AG04449 (cell line): ENCODE measurements around the gene DNAAF1.

ENCODE experiments used
- CTCF ChIA-PET: fragments of 350-600 bp; formaldehyde crosslinking; extraction: SDS; loops from one replicate; lab custom pipeline; 2021; ENCODE audit warnings: antibody characterized with exemption; lab: Yijun Ruan, JAX
- POLR2A ChIA-PET: fragments of 400-600, 350-600 bp; formaldehyde crosslinking; extraction: SDS; loops from one replicate; lab custom pipeline; 2020; ENCODE audit warnings: antibody characterized with exemption, inconsistent platforms; lab: Yijun Ruan, JAX
- DNase-seq: peaks from one replicate; pipeline ENCODE4 v3.0.0-alpha.2; 2010; ENCODE audit warnings: low read depth, low spot score
- H3K4me3 ChIP-seq: 2 replicates; pipeline ENCODE4 v1.5.1; 2011; ENCODE audit warnings: low read depth, mild to moderate bottlenecking, control low read depth, low read length
- CTCF ChIP-seq: IDR thresholded peaks from one replicate; pipeline ENCODE4 v1.5.1; 2011; ENCODE audit warnings: mild to moderate bottlenecking, moderate library complexity, low read length, control low read depth, inconsistent platforms; ENCODE audit not compliant: insufficient read depth; ENCODE audit errors: missing control alignments

The DNAAF1 gene

GRCh38 chr16:84119368-84119767, 25.7 kb upstream of the DNAAF1 start:
- H3K4me3 ChIP-seq: no peak overlapping the region
- CTCF ChIA-PET: interaction anchor here (2.2 to 5.1 kb wide), 2 partner anchors 57 to 68 kb away, joined by 5 to 19 read pairs; partner anchors contain the start of gene TAF1C
- TF ChIP-seq CTCF: no peak
- DNase-seq: no peak
- POLR2A ChIA-PET: no interaction called here

- POLR2A ChIA-PET: no interaction called here
- CTCF ChIA-PET: interaction anchor here (1.5 to 2.2 kb wide), 2 partner anchors 35 to 56 kb away, joined by 3 to 5 read pairs; no protein-coding TSS in a partner anchor
- TF ChIP-seq CTCF: no peak
- no peak overlapping the region for H3K4me3 ChIP-seq
- DNase-seq: no peak
Measured at GRCh38 chr16:84120023-84120422, 25.1 kb upstream of the DNAAF1 start.

- no peak for DNase-seq
- H3K4me3 ChIP-seq: no peak overlapping the region
- POLR2A ChIA-PET: no interaction called here
- no peak for TF ChIP-seq CTCF
- CTCF ChIA-PET: interaction anchor here (0.6 to 2.2 kb wide), 3 partner anchors 10 to 55 kb away, joined by 3 to 5 read pairs (median 3); no protein-coding TSS in a partner anchor
Measured at GRCh38 chr16:84121007-84121406, 24.1 kb upstream of the DNAAF1 start.

GRCh38 chr16:84124257-84125073, 20.6 kb upstream of the DNAAF1 start:
- DNase-seq: no peak
- no peak overlapping the region for H3K4me3 ChIP-seq
- POLR2A ChIA-PET: no interaction called here
- no peak for TF ChIP-seq CTCF
- CTCF ChIA-PET: no interaction called here

DNA sequence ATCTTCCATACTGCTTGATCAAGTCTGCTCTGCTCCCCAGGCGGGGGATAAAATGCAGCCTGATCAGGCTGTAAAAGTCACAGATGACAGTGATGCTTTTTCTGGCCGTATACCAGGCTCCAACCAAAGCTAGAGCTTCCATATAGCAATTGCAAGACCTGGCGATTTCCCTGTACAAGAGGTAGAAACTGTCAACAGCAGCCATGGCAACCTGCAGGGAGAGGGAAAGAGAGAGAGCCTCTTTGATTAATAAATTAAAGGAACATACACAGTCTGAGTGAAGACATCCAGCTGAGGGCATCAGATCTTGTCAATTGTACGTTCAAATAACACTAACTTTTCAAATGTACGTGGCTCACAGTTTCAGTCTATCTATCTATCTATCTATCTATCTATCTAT, 14.0 kb upstream of the DNAAF1 start:
- no peak overlapping the region for H3K4me3 ChIP-seq
- no peak for DNase-seq
- POLR2A ChIA-PET: no interaction called here
- CTCF ChIA-PET: interaction anchor here (1.4 to 3.1 kb wide), 4 partner anchors 9 to 67 kb away, joined by 3 to 13 read pairs (median 6); partner anchors contain the start of gene TAF1C
- TF ChIP-seq CTCF: no peak

DNA sequence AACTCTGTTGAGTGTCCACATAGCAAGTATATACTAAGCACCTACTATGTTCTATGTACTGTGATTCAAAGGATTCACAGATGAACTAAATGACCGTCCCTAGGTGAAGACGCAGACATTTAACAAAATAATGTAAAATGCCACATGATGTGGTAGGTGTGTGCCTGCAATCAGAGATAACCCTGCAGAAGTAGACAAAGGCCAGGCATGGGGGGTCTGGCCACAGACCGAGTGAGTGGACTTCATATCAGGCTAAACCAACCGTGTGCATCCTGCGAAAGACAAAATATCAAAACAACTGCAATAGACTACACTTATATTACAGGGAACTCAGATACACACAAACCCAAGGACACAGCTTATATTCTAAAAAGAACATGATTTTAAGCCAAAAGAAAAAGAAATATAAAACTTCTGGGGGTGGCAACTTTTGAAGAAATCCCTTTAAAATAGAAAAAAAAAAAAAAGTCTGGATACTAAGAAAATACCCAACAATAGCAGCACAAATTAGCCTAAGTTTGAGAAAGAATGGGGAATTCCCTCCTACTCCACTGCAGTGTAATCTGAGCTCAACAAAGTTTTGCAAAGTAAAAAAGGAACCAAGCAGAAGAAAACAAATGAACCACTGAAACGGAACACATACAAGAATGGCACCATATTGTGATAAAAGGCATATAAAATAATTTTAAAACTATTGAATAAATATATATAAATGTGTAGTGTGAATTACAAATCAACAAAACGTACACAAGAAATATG, 12.4 kb upstream of the DNAAF1 start:
- CTCF ChIA-PET: interaction anchor here (0.8 to 3.1 kb wide), 5 partner anchors 10 to 352 kb away, joined by 3 to 13 read pairs (median 3); partner anchors contain the start of gene TAF1C
- DNase-seq: no peak
- no peak overlapping the region for H3K4me3 ChIP-seq
- POLR2A ChIA-PET: no interaction called here
- no peak for TF ChIP-seq CTCF
